Glutamatergic neuron (in vitro differentiated cells): ENCODE measurements around the gene CYP46A1. TPM values are rescaled to one million over a fixed set of nuclear protein-coding genes. Genes with fewer than 3 reads are reported as not detected.

ENCODE experiments used
- DNase-seq: peaks from one replicate; pipeline ENCODE4 v3.0.0; 2022
- H3K27ac Mint-ChIP-seq: one replicate; pipeline ENCODE4 v1.8.0; 2020; ENCODE audit warnings: mild to moderate bottlenecking, mixed read lengths, inconsistent platforms; ENCODE audit not compliant: unreplicated experiment
- H3K27me3 Mint-ChIP-seq: one replicate; pipeline ENCODE4 v1.8.0; 2020; ENCODE audit warnings: mild to moderate bottlenecking, moderate library complexity, mixed read lengths, inconsistent platforms; ENCODE audit not compliant: unreplicated experiment
- H3K36me3 Mint-ChIP-seq: one replicate; pipeline ENCODE4 v1.8.0; 2020; ENCODE audit warnings: mild to moderate bottlenecking, mixed read lengths, inconsistent platforms; ENCODE audit not compliant: unreplicated experiment
- H3K4me1 Mint-ChIP-seq: one replicate; pipeline ENCODE4 v1.8.0; 2020; ENCODE audit warnings: mild to moderate bottlenecking, low read depth, mixed read lengths, inconsistent platforms; ENCODE audit not compliant: unreplicated experiment
- H3K4me3 Mint-ChIP-seq: one replicate; pipeline ENCODE4 v1.8.0; 2020; ENCODE audit warnings: mild to moderate bottlenecking, mixed read lengths, inconsistent platforms; ENCODE audit not compliant: unreplicated experiment
- H3K9me3 Mint-ChIP-seq: one replicate; pipeline ENCODE4 v1.8.0; 2020; ENCODE audit warnings: mild to moderate bottlenecking, moderate library complexity, mixed read lengths, inconsistent platforms; ENCODE audit not compliant: unreplicated experiment
- total RNA-seq: library from RNA; stranded (reverse); fragmentation: NEBNext Ultra II Directional; extraction: Animal tissue kit (Norgen Biotek cat#: 25700); gene quantifications from one replicate; pipeline ENCODE4 v1.2.1, GENCODE V29; 2021; ENCODE audit not compliant: unreplicated experiment
- TF ChIP-seq, protein P1 (sequence below): fragments of 200-600 bp; sonication (generic); IDR thresholded peaks from one replicate; pipeline ENCODE4 v1.5.0; 2021; ENCODE audit not compliant: partially characterized antibody, unreplicated experiment

CYP46A1 gene
- total RNA-seq, 1 donor from 2014 or later = 2.1 TPM

GRCh38 chr14:99754141-99755067 lies 70.3 kb downstream of the CYP46A1 start:
- no peak for DNase-seq

DNA sequence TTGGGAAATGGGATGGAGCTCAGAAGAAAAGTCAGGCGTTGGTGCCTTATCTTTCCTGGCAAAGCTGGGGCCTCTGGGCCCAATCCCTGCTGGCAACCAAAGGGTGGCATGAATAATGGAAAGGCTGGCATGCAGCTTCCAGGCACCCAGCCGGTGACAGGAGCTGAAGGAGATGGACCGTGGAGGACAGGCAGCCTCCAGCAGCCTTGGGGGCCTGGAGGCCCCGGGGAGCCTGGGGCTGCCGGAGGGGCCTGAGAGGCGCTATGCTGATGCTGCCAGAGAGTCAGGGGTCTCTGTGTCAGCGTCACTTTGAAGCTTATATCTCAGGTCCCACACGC lies 70.9 kb downstream of the CYP46A1 start:
- TF ChIP-seq, protein P1, sequence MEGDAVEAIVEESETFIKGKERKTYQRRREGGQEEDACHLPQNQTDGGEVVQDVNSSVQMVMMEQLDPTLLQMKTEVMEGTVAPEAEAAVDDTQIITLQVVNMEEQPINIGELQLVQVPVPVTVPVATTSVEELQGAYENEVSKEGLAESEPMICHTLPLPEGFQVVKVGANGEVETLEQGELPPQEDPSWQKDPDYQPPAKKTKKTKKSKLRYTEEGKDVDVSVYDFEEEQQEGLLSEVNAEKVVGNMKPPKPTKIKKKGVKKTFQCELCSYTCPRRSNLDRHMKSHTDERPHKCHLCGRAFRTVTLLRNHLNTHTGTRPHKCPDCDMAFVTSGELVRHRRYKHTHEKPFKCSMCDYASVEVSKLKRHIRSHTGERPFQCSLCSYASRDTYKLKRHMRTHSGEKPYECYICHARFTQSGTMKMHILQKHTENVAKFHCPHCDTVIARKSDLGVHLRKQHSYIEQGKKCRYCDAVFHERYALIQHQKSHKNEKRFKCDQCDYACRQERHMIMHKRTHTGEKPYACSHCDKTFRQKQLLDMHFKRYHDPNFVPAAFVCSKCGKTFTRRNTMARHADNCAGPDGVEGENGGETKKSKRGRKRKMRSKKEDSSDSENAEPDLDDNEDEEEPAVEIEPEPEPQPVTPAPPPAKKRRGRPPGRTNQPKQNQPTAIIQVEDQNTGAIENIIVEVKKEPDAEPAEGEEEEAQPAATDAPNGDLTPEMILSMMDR = no peak
- no peaks in the 10 kb centered on the region for H3K9me3 Mint-ChIP-seq
- DNase-seq = no peak
- peaks cover 5% of the 10 kb centered on the region for H3K27me3 Mint-ChIP-seq
- no peaks in the 10 kb centered on the region for H3K36me3 Mint-ChIP-seq
- H3K4me1 Mint-ChIP-seq = peaks cover 14% of the 10 kb centered on the region
- no peak overlapping the region for H3K27ac Mint-ChIP-seq
- H3K4me3 Mint-ChIP-seq = no peak overlapping the region

More at GRCh38 chr14:99754141-99755067, 70.3 kb downstream of the CYP46A1 start:
- Mint-ChIP-seq H3K4me1 (peaks cover 16% of the 10 kb centered on the region), H3K27me3 (peaks cover 7% of the 10 kb centered on the region), H3K4me3 (no peak overlapping the region), H3K36me3 (no peaks in the 10 kb centered on the region), H3K27ac (no peak overlapping the region), H3K9me3 (no peaks in the 10 kb centered on the region)
- TF ChIP-seq, protein P1 = no peak

DNA sequence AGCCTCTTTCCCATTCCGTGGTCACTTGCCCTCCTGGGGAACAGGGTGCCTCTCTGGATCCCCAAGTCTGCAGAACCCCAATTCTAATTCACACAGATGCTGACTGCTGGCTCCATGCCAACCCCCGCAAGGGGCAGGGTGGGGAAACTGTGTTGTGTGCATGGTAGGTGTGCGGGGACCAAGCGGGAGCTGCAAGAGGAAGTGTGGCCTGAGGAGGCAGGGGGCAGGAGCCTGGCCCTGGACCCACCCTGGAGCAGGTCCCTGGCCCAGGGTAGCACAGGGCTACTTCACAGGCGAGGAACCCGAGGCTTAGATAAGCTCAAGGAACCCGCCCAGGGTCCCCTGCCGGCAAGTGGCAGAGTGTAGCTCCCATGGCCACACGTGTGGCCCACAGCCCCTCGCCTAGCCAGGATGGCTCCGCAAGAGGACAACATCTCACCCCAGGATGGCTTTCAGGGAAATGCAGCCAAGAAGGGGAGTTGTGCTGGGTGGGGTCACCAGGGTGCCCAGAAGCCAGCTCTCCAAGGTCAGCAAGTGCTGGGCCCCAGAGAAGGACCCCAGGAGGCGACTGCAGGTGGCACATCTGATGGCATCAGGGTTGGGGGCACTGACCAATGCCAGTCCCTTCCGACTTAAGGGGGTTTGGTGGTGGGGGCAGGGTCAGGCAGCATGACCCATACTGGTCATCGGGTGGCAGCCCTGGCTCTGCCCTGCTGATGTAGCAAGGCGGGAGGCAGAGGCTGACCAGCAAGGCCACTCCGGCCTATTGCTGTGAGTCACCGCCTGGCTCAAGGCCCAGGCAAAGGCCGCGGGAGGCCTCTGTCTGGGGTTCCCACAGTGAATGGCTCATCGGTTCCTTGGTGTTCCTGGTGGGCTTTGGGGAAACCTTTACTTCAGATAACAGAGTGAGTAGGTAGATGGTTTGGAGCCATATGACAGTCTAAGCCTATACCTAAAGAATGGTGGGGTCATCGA lies 71.8 kb downstream of the CYP46A1 start:
- TF ChIP-seq, protein P1 = no peak
- Mint-ChIP-seq H3K4me1 (peaks cover 14% of the 10 kb centered on the region), H3K27me3 (peaks cover 4% of the 10 kb centered on the region), H3K27ac (no peak overlapping the region), H3K9me3 (no peaks in the 10 kb centered on the region), H3K36me3 (no peaks in the 10 kb centered on the region), H3K4me3 (no peak overlapping the region)
- no peak for DNase-seq

DNA sequence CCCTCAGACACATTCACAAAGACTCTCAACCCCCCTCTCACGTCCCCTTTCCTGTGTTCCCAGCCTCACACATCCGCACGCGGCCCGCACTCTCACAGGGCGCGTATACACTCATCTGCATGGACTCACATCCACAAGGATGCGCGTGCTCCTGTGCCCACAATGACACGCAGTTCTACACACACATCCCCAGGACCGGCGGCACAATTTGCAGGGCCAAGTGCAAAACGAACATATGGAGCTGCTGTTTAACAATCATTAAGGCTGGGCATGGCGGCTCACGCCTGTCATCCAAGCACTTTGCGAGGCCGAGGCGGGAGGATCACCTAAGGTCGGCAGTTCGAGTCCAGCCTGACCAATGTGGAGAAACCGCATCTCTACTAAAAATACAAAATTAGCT lies 72.7 kb downstream of the CYP46A1 start:
- TF ChIP-seq, protein P1 = no peak
- no peak for DNase-seq
- Mint-ChIP-seq H3K9me3 (peaks cover under 1% of the 10 kb centered on the region), H3K27ac (no peak overlapping the region), H3K27me3 (peaks cover 3% of the 10 kb centered on the region), H3K4me3 (no peak overlapping the region), H3K36me3 (no peaks in the 10 kb centered on the region), H3K4me1 (peaks cover 12% of the 10 kb centered on the region)
